H7 (cell line): Measurements from ENCODE around the gene KLK10. TPM values are rescaled to one million over a fixed set of nuclear protein-coding genes. Genes with fewer than 3 reads are reported as not detected.
A peak's percentile ranks its signal among the peaks of the same experiment; 100 is the strongest.

Source experiments
- DNase-seq: peaks from one replicate; pipeline ENCODE4 v3.0.0; 2012
- H3K27me3 ChIP-seq: 2 replicates; pipeline ENCODE4 v1.6.0; 2011; ENCODE audit warnings: mild to moderate bottlenecking, low read length; ENCODE audit not compliant: control insufficient read depth, insufficient read depth
- H3K36me3 ChIP-seq: replicated peaks from 2 replicates; pipeline ENCODE4 v1.5.1; 2011; ENCODE audit warnings: low read length; ENCODE audit not compliant: control insufficient read depth, insufficient read depth
- H3K4me3 ChIP-seq: 2 replicates; pipeline ENCODE4 v1.5.1; 2011; ENCODE audit warnings: low read depth, mild to moderate bottlenecking, control low read depth, low read length, moderate library complexity; ENCODE audit not compliant: insufficient read depth
- total RNA-seq: library from RNA; depleted of rRNA; stranded (reverse); fragments of >200 nt; shearing (Covaris generic); gene quantifications from 2 replicates; pipeline ENCODE4 v1.2.3, GENCODE V29; 2014; rRNA removed

Gene KLK10
- total RNA-seq, result 0.14 and 2.4 TPM in 2 replicates

DNA sequence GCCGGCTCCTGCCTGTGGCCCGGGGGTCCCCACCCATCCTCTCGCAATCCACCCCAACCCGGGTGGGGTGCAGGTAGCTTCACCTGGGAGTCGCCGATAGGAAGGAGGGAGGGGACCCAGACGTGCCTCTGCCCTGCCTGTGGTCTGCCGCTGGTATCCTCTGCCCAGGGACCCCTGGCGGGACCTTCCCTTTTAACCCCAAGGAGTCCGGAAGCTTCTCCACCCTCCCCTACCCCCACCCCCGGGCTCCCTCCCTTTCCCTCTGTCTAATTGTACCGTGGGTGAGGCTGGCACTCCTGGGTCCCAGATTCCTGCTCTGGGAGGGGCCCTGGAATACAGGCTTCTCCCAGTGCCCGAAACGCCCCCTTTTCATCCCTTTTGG is at the start of gene KLK10:
Gene KLK10, minus strand, starts transcription at position 166 of the 382 bp plus-strand sequence. CDS start 579 bp downstream, outside the sequence.
- no peaks in the 10 kb centered on the region for H3K36me3 ChIP-seq
- peaks cover 29% of the 10 kb centered on the region for H3K27me3 ChIP-seq
- DNase-seq, result peak; percentile 78
- peak within 1 kb of the TSS; percentile 57 for H3K4me3 ChIP-seq

DNA sequence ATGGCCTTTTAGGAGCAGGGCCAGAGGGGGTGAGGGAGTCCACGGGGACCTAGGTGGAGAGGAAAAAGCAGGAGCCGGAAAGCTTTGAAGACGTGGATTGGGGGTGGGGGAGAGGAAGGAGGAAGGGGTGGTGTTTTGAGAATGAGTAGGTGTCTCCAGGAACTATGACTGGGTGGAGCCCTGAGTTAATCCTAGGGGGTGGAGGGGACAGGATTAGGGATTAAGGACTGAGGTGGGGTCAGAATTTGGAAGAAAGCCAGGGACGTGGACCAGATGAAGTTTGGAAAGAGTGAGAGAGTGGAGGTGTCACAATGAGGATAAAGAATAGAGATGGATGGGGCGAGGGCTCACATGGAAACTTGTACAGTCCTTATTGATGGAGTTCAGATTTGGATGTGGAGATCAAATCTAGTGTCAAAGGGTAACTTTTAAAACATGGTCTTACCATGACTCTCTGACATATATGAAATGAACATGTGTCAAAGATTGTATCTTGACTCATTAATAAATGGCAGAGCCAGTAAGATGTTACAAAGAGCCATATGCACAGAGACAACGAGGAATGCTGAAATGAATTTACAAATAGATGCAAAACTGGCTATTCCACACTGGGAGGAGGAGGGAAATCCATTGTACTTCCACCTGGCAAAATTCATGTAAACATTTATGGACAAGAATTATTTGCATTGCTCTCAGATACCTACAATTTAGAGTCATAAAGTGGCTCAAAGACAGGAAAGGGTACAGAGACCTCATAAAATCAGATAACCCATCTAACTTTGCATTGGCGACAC is 47.1 kb upstream of the KLK10 start:
- Histone ChIP-seq H3K36me3 (no peaks in the 10 kb centered on the region), H3K4me3 (no peak overlapping the region), H3K27me3 (no peaks in the 10 kb centered on the region; the same call in 1 of the 2 replicates)
- DNase-seq, result no peak

DNA sequence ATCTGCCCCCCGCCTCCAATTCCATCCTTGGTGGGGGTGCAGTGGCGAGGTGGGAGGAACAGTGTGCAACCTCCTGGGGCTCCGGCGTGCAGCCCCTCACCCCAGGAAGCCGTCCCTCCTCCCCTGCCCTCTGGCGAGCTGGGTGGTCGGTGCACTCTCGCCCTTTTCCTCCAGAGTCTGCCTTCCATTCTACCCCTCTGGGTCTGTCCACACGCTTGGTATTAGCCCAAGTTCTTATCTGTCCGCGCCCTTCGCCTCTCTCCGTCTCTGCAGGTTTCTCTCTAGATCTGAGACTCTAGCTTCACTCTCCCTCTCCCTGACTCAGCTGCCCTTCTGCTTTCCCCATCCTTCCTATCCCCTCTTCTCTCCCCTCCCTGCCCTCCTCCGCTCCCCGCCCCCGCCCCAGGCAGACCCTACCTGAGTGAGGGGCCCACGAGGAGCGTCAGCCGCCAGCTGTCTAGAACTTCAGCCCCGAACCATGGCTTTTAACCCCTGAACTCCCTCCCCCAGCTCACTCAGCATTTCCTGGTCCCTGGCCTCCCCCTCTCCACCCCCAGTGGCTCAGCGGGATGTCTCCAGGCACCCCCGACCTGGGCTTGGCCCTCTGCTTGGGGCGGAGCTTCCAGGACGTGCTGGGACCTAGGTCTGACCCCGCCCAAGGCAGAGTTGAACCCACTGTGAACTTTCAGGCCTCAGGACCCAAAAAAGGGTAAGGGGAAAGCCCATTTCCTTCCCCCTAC is 45.9 kb upstream of the KLK10 start:
- no peak for DNase-seq
- Histone ChIP-seq H3K27me3 (no peaks in the 10 kb centered on the region; the same call in 1 of the 2 replicates), H3K36me3 (no peaks in the 10 kb centered on the region), H3K4me3 (peak overlapping the region; percentile 61)

- DNase-seq, result peak; percentile 93
- peak within 1 kb of the TSS; percentile 61 for H3K4me3 ChIP-seq
- H3K27me3 ChIP-seq, result no peaks in the 10 kb centered on the region; the same call in 1 of the 2 replicates
- H3K36me3 ChIP-seq, result no peaks in the 10 kb centered on the region
These were observed 45.2 kb upstream of the KLK10 start, which contains the start of gene KLK13 for GRCh38 chr19:51064534-51065220. KLK13 (minus strand) TSS chr19:51065092; CDS start chr19:51065067, 25 bp downstream.

DNA sequence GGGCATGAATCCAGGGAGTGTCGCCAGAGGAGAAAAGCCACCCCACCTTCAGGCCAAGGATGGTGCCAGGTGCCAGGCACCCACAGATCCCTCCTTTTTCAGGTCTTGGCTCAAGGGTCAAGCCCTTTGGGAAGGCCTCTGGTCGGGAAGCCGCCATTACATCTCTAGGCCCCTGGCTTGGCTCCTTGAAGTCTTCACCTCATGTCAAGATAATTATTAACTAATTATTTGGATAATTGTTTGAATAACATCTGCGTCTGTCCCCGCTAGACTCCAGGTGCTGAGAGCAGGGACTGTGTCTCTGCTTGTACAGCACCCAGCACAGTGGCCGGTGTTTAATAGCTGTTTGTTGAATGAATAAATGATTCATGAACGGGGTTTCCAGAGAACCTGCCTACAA is 44.2 kb upstream of the KLK10 start:
- no peak for DNase-seq
- Histone ChIP-seq H3K27me3 (no peaks in the 10 kb centered on the region), H3K4me3 (no peak overlapping the region), H3K36me3 (no peaks in the 10 kb centered on the region)

- no peak overlapping the region for H3K4me3 ChIP-seq
- no peaks in the 10 kb centered on the region for H3K27me3 ChIP-seq
- no peaks in the 10 kb centered on the region for H3K36me3 ChIP-seq
- DNase-seq, result no peak
These were observed 41.5 kb upstream of the KLK10 start for GRCh38 chr19:51060973-51061372.

- no peak for DNase-seq
- no peaks in the 10 kb centered on the region for H3K27me3 ChIP-seq
- no peaks in the 10 kb centered on the region for H3K36me3 ChIP-seq
- no peak overlapping the region for H3K4me3 ChIP-seq
These were observed 40.8 kb upstream of the KLK10 start for GRCh38 chr19:51060336-51060735.

GRCh38 chr19:51059715-51060114 is 40.2 kb upstream of the KLK10 start:
- H3K27me3 ChIP-seq, result no peaks in the 10 kb centered on the region
- H3K4me3 ChIP-seq, result no peak overlapping the region
- no peak for DNase-seq
- H3K36me3 ChIP-seq, result no peaks in the 10 kb centered on the region; the same call in 1 of the 2 replicates

DNA sequence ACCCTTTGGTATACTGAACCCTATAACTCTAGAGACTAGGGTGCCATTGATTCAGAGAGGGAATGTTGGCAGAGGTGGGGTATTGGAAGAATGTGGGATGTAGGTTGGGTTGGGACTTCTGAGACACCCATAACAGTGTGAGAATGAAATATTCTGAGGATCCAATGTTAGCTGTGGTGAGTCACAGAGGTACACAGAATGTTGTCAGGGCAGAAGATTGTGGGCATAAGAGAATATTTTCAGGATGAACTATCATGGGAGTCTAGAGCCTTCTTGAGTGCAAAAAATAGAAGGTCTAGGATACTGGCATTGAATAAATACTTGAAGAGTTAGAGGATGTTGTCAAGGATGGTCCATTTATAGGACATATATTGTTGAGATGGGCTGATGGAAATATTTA is 36.4 kb upstream of the KLK10 start:
- H3K27me3 ChIP-seq, result no peaks in the 10 kb centered on the region
- no peak overlapping the region for H3K4me3 ChIP-seq
- no peaks in the 10 kb centered on the region; the same call in 1 of the 2 replicates for H3K36me3 ChIP-seq
- no peak for DNase-seq

DNA sequence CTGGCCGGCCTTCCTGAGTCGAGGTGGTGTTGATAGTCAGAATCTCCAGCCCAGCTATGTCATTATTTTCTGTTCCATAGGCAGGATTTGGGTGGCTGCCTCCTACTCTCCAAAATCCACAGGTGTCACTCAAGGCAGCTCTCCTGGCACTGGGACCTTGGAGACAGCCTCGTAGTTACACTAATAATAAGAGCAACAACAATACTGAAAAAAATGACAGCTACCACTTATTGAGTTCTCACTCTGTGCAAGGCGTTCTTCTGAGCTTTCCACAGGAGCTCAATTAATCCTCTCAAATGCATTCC is 27.5 kb upstream of the KLK10 start:
- no peak for DNase-seq
- Histone ChIP-seq H3K36me3 (no peaks in the 10 kb centered on the region), H3K4me3 (no peak overlapping the region), H3K27me3 (no peaks in the 10 kb centered on the region)

DNA sequence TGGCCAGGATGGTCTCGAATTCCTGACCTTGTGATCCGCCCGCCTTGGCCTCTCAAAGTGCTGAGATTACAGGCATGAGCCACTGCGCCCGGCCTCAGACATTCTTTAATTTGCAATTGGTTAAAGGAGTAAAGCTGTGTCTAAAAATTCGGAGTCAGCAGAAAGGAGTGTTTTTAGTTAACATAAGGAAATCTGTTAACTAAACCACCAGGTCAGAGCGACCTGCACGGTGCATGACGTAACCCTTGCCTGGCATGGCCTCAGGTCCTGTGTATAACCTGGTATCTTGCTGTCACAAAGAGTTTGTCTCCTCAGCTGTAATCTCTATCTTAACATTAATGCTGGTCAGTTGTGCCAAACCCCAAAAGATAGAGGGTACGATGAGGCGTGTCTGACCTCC is 24.8 kb upstream of the KLK10 start:
- no peaks in the 10 kb centered on the region for H3K36me3 ChIP-seq
- no peak overlapping the region for H3K4me3 ChIP-seq
- H3K27me3 ChIP-seq, result no peaks in the 10 kb centered on the region
- DNase-seq, result no peak

- H3K4me3 ChIP-seq, result no peak overlapping the region
- DNase-seq, result no peak
- H3K36me3 ChIP-seq, result no peaks in the 10 kb centered on the region
- H3K27me3 ChIP-seq, result no peaks in the 10 kb centered on the region
These were observed 24.0 kb upstream of the KLK10 start for GRCh38 chr19:51043497-51043896.

DNA sequence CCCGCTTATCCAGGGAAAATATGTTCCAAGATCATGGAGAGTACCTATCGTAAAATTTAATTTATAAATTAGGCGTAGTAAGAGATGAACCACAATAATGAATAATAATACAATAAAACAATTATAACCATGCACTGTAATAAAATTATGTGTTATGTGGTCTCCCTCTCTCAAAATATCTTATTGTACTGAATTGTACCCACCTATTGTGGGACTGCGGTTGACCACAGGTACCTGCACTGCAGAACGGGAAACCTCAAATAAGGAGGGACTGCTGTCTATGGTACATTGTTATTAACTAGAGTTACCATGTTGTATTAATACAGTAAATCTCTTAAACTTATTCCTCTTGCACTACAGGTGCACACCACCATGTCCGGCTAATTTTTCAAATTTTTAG is 20.6 kb upstream of the KLK10 start:
- no peak for DNase-seq
- Histone ChIP-seq H3K4me3 (no peak overlapping the region), H3K27me3 (no peaks in the 10 kb centered on the region), H3K36me3 (no peaks in the 10 kb centered on the region)

- H3K27me3 ChIP-seq, result no peaks in the 10 kb centered on the region
- H3K4me3 ChIP-seq, result no peak overlapping the region
- H3K36me3 ChIP-seq, result no peaks in the 10 kb centered on the region
- DNase-seq, result no peak
These were observed 17.0 kb upstream of the KLK10 start for GRCh38 chr19:51036519-51036918.

DNA sequence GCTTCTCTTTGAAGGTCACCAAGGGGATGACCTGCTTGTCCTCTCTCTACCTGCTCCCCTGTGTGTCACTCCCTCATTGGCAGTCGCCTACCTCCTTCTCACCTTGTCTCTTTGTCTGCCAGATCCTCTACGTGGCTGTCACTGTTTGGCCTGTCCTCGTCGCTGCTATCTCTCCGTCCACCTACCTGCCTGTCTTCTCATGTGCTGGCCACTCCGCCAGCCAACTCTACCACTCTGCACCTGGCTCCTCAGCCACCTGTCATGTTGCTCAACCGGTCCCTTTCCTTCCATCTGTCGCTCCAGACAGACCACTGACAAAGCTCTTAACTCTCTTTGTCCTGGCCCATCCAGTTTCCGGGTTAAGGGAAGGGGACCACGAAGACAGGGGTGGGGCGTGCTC is 15.2 kb upstream of the KLK10 start, which contains the start of gene KLK12:
Gene KLK12, minus strand, starts transcription at position 299 of the 400 bp plus-strand sequence. CDS start 381 bp downstream, outside the sequence.
- DNase-seq, result peak; percentile 22
- no peaks in the 10 kb centered on the region for H3K36me3 ChIP-seq
- no peak within 1 kb of the TSS for H3K4me3 ChIP-seq
- no peaks in the 10 kb centered on the region for H3K27me3 ChIP-seq
